GM23338 (cell line): ENCODE measurements around the gene PA2G4. TPM values are rescaled to one million over a fixed set of nuclear protein-coding genes. Genes with fewer than 3 reads are reported as not detected.
A peak's percentile ranks its signal among the peaks of the same experiment; 100 is the strongest.

Source experiments
- ATAC-seq: fragments of 200-7000 bp; cut with Tn5 transposase; 3 replicates; pipeline ENCODE4 v1.9.1; 2020
- DNase-seq: peaks from one replicate; pipeline ENCODE4 v3.0.0-alpha.2; 2015; ENCODE audit warnings: low spot score
- H2AFZ ChIP-seq: fragments of 200-600 bp; sonication (generic); 2 replicates; pipeline ENCODE4 v1.8.0; 2016; ENCODE audit warnings: antibody characterized with exemption, mild to moderate bottlenecking, moderate library complexity
- H3F3A ChIP-seq: fragments of 200-600 bp; sonication (generic); replicated peaks from 2 replicates; pipeline ENCODE4 v1.8.0; 2017; ENCODE audit warnings: antibody characterized with exemption, mixed run types, low read depth
- H3K27ac ChIP-seq: fragments of 200-600 bp; sonication (generic); 2 replicates; pipeline ENCODE4 v1.6.1; 2016; ENCODE audit warnings: low read depth
- H3K27me3 ChIP-seq: fragments of 200-600 bp; sonication (generic); 2 replicates; pipeline ENCODE4 v1.8.0; 2016; ENCODE audit warnings: mild to moderate bottlenecking, mixed run types, moderate library complexity; ENCODE audit not compliant: insufficient read depth
- H3K36me3 ChIP-seq: fragments of 200-600 bp; sonication (generic); 2 replicates; pipeline ENCODE4 v1.8.0; 2016; ENCODE audit warnings: mild to moderate bottlenecking; ENCODE audit not compliant: insufficient read depth
- H3K4me1 ChIP-seq: fragments of 200-600 bp; sonication (generic); 2 replicates; pipeline ENCODE4 v1.8.0; 2016; ENCODE audit warnings: mild to moderate bottlenecking, moderate library complexity; ENCODE audit not compliant: insufficient read depth
- H3K4me2 ChIP-seq: fragments of 200-600 bp; sonication (generic); 2 replicates; pipeline ENCODE4 v1.7.1; 2017; ENCODE audit warnings: mixed run types
- H3K4me3 ChIP-seq: fragments of 200-600 bp; sonication (generic); 2 replicates; pipeline ENCODE4 v1.6.1; 2016; ENCODE audit warnings: mixed run types
- H3K79me2 ChIP-seq: fragments of 200-600 bp; sonication (generic); replicated peaks from 2 replicates; pipeline ENCODE4 v1.8.0; 2017; ENCODE audit warnings: mild to moderate bottlenecking; ENCODE audit not compliant: insufficient read depth
- H3K9me2 ChIP-seq: fragments of 200-600 bp; sonication (generic); 2 replicates; pipeline ENCODE4 v1.8.0; 2017; ENCODE audit not compliant: insufficient read depth
- H4K20me1 ChIP-seq: fragments of 200-600 bp; sonication (generic); replicated peaks from 2 replicates; pipeline ENCODE4 v1.8.0; 2017; ENCODE audit warnings: mild to moderate bottlenecking; ENCODE audit not compliant: insufficient read depth
- H3K27ac Mint-ChIP-seq: 2 replicates; pipeline ENCODE4 v1.8.0; 2020; ENCODE audit warnings: inconsistent platforms, mild to moderate bottlenecking, moderate library complexity, mixed read lengths
- H3K27me3 Mint-ChIP-seq: 3 replicates; pipeline ENCODE4 v1.8.0; 2022; ENCODE audit warnings: low read depth, mild to moderate bottlenecking, moderate library complexity, mixed read lengths, inconsistent platforms; ENCODE audit not compliant: insufficient read depth, poor library complexity
- H3K36me3 Mint-ChIP-seq: 3 replicates; pipeline ENCODE4 v1.8.0; 2021; ENCODE audit warnings: low read depth, mild to moderate bottlenecking, inconsistent platforms, moderate library complexity, mixed read lengths
- H3K4me1 Mint-ChIP-seq: 3 replicates; pipeline ENCODE4 v1.8.0; 2020; ENCODE audit warnings: mild to moderate bottlenecking, inconsistent platforms, mixed read lengths
- H3K4me3 Mint-ChIP-seq: 3 replicates; pipeline ENCODE4 v1.8.0; 2021; ENCODE audit warnings: moderate library complexity, mild to moderate bottlenecking, inconsistent platforms, mixed read lengths
- H3K9me3 Mint-ChIP-seq: 3 replicates; pipeline ENCODE4 v1.8.0; 2020; ENCODE audit warnings: moderate library complexity, mild to moderate bottlenecking, inconsistent platforms, mixed read lengths
- CREB1 ChIP-seq: fragments of 250-450 bp; sonication (Bioruptor Pico); IDR thresholded peaks from 2 replicates; pipeline ENCODE4 v1.5.0; 2020; ENCODE audit warnings: low read depth, mild to moderate bottlenecking, moderate library complexity
- EZH2 ChIP-seq: fragments of 200-600 bp; sonication (generic); IDR thresholded peaks from one replicate; pipeline ENCODE4 v1.8.0; 2017; ENCODE audit warnings: antibody characterized with exemption, mild to moderate bottlenecking, low read depth; ENCODE audit not compliant: unreplicated experiment
- EZH2phosphoT487 ChIP-seq: fragments of 200-600 bp; sonication (generic); IDR thresholded peaks from one replicate; pipeline ENCODE4 v1.8.1; 2018; ENCODE audit warnings: antibody characterized with exemption; ENCODE audit not compliant: unreplicated experiment
- JUNB ChIP-seq: IDR thresholded peaks from one replicate; pipeline ENCODE4 v1.6.1; 2016; ENCODE audit warnings: antibody characterized with exemption; ENCODE audit not compliant: unreplicated experiment
- NANOG ChIP-seq: IDR thresholded peaks from 2 replicates; pipeline ENCODE4 v1.6.1; 2016; ENCODE audit warnings: antibody characterized with exemption, borderline replicate concordance
- POLR2AphosphoS5 ChIP-seq: IDR thresholded peaks from 2 replicates; pipeline ENCODE4 v1.6.1; 2016; ENCODE audit warnings: antibody characterized with exemption, low read depth
- STAT1 ChIP-seq: IDR thresholded peaks from one replicate; pipeline ENCODE4 v1.6.1; 2016; ENCODE audit warnings: antibody characterized with exemption; ENCODE audit not compliant: unreplicated experiment
- ZNF114 ChIP-seq: fragments of 250-450 bp; sonication (Bioruptor Pico); IDR thresholded peaks from 2 replicates; pipeline ENCODE4 v1.5.0; 2020; ENCODE audit warnings: mild to moderate bottlenecking, moderate library complexity
- ZNF331 ChIP-seq: fragments of 250-450 bp; sonication (Bioruptor Pico); IDR thresholded peaks from 2 replicates; pipeline ENCODE4 v1.5.0; 2020; ENCODE audit warnings: low read depth, mild to moderate bottlenecking, moderate library complexity
- polyA plus RNA-seq: library from polyadenylated mRNA; unstranded; fragments of >200 nt; fragmentation: Nextera tagmentation; extraction: Ambion mirVana; gene quantifications from 2 replicates; pipeline ENCODE4 v1.2.1, GENCODE V29; 2016
- total RNA-seq: library from RNA; depleted of rRNA; stranded (reverse); fragments of >200 nt; shearing (Covaris generic); gene quantifications from 2 replicates; pipeline ENCODE4 v1.2.3, GENCODE V29; 2014
- TF ChIP-seq, protein P1 (sequence below): IDR thresholded peaks from 2 replicates; pipeline ENCODE4 v1.6.1; 2016; ENCODE audit warnings: antibody characterized with exemption
- TF ChIP-seq, protein P2 (sequence below): IDR thresholded peaks from one replicate; pipeline ENCODE4 v1.6.1; 2018; ENCODE audit warnings: antibody characterized with exemption; ENCODE audit not compliant: unreplicated experiment
- TF ChIP-seq, protein P3 (sequence below), 2 experiments: fragments of 200-600 bp in 1 of 2; sonication (generic) in 1 of 2; conservative IDR thresholded peaks; 2 replicates each; pipeline versions ENCODE4 v1.5.1 to v1.6.1; 2016 to 2017; ENCODE audit warnings: antibody characterized with exemption in 2 of 2, low read depth in 2 of 2, mild to moderate bottlenecking in 2 of 2, moderate library complexity in 1 of 2
- TF ChIP-seq, protein P4 (sequence below): fragments of 250-450 bp; sonication (Bioruptor Pico); IDR thresholded peaks from 2 replicates; pipeline ENCODE4 v1.5.0; 2020; ENCODE audit warnings: mild to moderate bottlenecking, moderate library complexity

Gene PA2G4
- total and polyA plus RNA-seq, 2 experiments from 2014 or later, result 237 to 373 TPM

DNA sequence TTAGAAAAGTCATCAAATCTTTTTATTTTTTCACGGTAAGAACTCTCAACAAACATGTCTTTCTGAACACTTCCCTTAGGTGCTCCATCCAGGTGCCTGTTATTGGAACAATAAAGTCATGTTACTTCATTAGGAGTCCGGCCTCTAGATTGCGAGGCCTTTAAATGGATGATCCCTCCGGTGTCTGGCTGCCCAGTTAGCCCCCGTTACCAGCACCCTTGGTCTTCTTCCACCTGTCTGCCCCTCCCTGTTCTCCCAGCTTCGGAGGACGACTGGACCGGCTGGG lies 593 bp upstream of the PA2G4 start:
- DNase-seq (no peak), ATAC-seq (no peak)
- H4K20me1 ChIP-seq, result peaks cover 17% of the 10 kb centered on the region
- peak overlapping the region; percentile 88 for H3K27ac ChIP-seq
- Mint-ChIP-seq H3K27ac (peak overlapping the region; percentile 97), H3K36me3 (peaks cover 77% of the 10 kb centered on the region), H3K4me1 (peaks cover 21% of the 10 kb centered on the region), H3K27me3 (peaks cover 13% of the 10 kb centered on the region), H3K4me3 (peak overlapping the region; percentile 96), H3K9me3 (no peaks in the 10 kb centered on the region)
- TF ChIP-seq ZNF331 (CRISPR knock-in tag), result no peak
- TF ChIP-seq EZH2, result no peak
- TF ChIP-seq EZH2phosphoT487, result no peak
- TF ChIP-seq, protein P1, sequence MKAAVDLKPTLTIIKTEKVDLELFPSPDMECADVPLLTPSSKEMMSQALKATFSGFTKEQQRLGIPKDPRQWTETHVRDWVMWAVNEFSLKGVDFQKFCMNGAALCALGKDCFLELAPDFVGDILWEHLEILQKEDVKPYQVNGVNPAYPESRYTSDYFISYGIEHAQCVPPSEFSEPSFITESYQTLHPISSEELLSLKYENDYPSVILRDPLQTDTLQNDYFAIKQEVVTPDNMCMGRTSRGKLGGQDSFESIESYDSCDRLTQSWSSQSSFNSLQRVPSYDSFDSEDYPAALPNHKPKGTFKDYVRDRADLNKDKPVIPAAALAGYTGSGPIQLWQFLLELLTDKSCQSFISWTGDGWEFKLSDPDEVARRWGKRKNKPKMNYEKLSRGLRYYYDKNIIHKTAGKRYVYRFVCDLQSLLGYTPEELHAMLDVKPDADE, result no peak
- no peak for TF ChIP-seq CREB1
- TF ChIP-seq, protein P2, sequence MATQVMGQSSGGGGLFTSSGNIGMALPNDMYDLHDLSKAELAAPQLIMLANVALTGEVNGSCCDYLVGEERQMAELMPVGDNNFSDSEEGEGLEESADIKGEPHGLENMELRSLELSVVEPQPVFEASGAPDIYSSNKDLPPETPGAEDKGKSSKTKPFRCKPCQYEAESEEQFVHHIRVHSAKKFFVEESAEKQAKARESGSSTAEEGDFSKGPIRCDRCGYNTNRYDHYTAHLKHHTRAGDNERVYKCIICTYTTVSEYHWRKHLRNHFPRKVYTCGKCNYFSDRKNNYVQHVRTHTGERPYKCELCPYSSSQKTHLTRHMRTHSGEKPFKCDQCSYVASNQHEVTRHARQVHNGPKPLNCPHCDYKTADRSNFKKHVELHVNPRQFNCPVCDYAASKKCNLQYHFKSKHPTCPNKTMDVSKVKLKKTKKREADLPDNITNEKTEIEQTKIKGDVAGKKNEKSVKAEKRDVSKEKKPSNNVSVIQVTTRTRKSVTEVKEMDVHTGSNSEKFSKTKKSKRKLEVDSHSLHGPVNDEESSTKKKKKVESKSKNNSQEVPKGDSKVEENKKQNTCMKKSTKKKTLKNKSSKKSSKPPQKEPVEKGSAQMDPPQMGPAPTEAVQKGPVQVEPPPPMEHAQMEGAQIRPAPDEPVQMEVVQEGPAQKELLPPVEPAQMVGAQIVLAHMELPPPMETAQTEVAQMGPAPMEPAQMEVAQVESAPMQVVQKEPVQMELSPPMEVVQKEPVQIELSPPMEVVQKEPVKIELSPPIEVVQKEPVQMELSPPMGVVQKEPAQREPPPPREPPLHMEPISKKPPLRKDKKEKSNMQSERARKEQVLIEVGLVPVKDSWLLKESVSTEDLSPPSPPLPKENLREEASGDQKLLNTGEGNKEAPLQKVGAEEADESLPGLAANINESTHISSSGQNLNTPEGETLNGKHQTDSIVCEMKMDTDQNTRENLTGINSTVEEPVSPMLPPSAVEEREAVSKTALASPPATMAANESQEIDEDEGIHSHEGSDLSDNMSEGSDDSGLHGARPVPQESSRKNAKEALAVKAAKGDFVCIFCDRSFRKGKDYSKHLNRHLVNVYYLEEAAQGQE, result no peak
- TF ChIP-seq, protein P3, sequence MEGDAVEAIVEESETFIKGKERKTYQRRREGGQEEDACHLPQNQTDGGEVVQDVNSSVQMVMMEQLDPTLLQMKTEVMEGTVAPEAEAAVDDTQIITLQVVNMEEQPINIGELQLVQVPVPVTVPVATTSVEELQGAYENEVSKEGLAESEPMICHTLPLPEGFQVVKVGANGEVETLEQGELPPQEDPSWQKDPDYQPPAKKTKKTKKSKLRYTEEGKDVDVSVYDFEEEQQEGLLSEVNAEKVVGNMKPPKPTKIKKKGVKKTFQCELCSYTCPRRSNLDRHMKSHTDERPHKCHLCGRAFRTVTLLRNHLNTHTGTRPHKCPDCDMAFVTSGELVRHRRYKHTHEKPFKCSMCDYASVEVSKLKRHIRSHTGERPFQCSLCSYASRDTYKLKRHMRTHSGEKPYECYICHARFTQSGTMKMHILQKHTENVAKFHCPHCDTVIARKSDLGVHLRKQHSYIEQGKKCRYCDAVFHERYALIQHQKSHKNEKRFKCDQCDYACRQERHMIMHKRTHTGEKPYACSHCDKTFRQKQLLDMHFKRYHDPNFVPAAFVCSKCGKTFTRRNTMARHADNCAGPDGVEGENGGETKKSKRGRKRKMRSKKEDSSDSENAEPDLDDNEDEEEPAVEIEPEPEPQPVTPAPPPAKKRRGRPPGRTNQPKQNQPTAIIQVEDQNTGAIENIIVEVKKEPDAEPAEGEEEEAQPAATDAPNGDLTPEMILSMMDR (conservative IDR thresholded peaks at IDR 0.05; ENCODE audit: low read depth in 2 of 2), result no peak
- TF ChIP-seq, protein P4, sequence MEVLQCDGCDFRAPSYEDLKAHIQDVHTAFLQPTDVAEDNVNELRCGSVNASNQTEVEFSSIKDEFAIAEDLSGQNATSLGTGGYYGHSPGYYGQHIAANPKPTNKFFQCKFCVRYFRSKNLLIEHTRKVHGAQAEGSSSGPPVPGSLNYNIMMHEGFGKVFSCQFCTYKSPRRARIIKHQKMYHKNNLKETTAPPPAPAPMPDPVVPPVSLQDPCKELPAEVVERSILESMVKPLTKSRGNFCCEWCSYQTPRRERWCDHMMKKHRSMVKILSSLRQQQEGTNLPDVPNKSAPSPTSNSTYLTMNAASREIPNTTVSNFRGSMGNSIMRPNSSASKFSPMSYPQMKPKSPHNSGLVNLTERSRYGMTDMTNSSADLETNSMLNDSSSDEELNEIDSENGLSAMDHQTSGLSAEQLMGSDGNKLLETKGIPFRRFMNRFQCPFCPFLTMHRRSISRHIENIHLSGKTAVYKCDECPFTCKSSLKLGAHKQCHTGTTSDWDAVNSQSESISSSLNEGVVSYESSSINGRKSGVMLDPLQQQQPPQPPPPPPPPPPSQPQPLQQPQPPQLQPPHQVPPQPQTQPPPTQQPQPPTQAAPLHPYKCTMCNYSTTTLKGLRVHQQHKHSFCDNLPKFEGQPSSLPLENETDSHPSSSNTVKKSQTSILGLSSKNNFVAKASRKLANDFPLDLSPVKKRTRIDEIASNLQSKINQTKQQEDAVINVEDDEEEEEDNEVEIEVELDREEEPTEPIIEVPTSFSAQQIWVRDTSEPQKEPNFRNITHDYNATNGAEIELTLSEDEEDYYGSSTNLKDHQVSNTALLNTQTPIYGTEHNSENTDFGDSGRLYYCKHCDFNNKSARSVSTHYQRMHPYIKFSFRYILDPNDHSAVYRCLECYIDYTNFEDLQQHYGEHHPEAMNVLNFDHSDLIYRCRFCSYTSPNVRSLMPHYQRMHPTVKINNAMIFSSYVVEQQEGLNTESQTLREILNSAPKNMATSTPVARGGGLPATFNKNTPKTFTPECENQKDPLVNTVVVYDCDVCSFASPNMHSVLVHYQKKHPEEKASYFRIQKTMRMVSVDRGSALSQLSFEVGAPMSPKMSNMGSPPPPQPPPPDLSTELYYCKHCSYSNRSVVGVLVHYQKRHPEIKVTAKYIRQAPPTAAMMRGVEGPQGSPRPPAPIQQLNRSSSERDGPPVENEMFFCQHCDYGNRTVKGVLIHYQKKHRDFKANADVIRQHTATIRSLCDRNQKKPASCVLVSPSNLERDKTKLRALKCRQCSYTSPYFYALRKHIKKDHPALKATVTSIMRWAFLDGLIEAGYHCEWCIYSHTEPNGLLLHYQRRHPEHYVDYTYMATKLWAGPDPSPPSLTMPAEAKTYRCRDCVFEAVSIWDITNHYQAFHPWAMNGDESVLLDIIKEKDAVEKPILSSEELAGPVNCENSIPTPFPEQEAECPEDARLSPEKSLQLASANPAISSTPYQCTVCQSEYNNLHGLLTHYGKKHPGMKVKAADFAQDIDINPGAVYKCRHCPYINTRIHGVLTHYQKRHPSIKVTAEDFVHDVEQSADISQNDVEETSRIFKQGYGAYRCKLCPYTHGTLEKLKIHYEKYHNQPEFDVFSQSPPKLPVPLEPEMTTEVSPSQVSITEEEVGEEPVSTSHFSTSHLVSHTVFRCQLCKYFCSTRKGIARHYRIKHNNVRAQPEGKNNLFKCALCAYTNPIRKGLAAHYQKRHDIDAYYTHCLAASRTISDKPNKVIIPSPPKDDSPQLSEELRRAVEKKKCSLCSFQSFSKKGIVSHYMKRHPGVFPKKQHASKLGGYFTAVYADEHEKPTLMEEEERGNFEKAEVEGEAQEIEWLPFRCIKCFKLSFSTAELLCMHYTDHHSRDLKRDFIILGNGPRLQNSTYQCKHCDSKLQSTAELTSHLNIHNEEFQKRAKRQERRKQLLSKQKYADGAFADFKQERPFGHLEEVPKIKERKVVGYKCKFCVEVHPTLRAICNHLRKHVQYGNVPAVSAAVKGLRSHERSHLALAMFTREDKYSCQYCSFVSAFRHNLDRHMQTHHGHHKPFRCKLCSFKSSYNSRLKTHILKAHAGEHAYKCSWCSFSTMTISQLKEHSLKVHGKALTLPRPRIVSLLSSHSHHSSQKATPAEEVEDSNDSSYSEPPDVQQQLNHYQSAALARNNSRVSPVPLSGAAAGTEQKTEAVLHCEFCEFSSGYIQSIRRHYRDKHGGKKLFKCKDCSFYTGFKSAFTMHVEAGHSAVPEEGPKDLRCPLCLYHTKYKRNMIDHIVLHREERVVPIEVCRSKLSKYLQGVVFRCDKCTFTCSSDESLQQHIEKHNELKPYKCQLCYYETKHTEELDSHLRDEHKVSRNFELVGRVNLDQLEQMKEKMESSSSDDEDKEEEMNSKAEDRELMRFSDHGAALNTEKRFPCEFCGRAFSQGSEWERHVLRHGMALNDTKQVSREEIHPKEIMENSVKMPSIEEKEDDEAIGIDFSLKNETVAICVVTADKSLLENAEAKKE (CRISPR knock-in tag), result no peak
- no peak for TF ChIP-seq STAT1
- no peak for TF ChIP-seq POLR2AphosphoS5
- no peak for TF ChIP-seq JUNB
- no peak for TF ChIP-seq ZNF114 (CRISPR knock-in tag)
- no peak for TF ChIP-seq NANOG
- peak overlapping the region; percentile 85 for H3K4me2 ChIP-seq
- peaks cover 48% of the 10 kb centered on the region for H3F3A ChIP-seq
- peak overlapping the region; percentile 99 for H3K4me3 ChIP-seq
- H3K79me2 ChIP-seq, result peaks cover 36% of the 10 kb centered on the region
- no peak overlapping the region for H2AFZ ChIP-seq
- peaks cover 42% of the 10 kb centered on the region for H3K36me3 ChIP-seq
- H3K4me1 ChIP-seq, result peaks cover 22% of the 10 kb centered on the region
- no peaks in the 10 kb centered on the region for H3K27me3 ChIP-seq
- no peaks in the 10 kb centered on the region for H3K9me2 ChIP-seq
